A549 (cell line): Measurements from ENCODE around the gene MEGF9.
"Not testable (repeated sequence)": the region's sequence is repeated elsewhere in the genome, so short reads cannot be mapped to it uniquely, and the experiment has no call there.

Experiments
- CHD4 ChIP-seq: fragments of 200-600 bp; sonication (generic); IDR thresholded peaks from 2 replicates; pipeline ENCODE4 v1.6.1; 2016; ENCODE audit warnings: antibody characterized with exemption, mild to moderate bottlenecking, borderline replicate concordance
- CTCF ChIP-seq: fragments of >200 bp; sonication (Bioruptor Twin); formaldehyde crosslinking; IDR thresholded peaks from 3 replicates; pipeline ENCODE4 v1.5.1; 2016
- EP300 ChIP-seq, 2 experiments: fragments of >200 bp; sonication (Bioruptor Twin); formaldehyde crosslinking; IDR thresholded peaks; 2 replicates in 1 of 2; 3 replicates in 1 of 2; pipeline ENCODE4 v1.6.1; 2016 to 2017
- HOXA7 ChIP-seq: fragments of 250-450 bp; sonication (Bioruptor Pico); IDR thresholded peaks from 2 replicates; pipeline ENCODE4 v1.5.0; 2020; ENCODE audit warnings: mild to moderate bottlenecking, moderate library complexity
- KDM5A ChIP-seq: fragments of 200-600 bp; sonication (generic); IDR thresholded peaks from 2 replicates; pipeline ENCODE4 v1.6.1; 2016; ENCODE audit warnings: antibody characterized with exemption, mild to moderate bottlenecking
- POLR2A ChIP-seq: IDR thresholded peaks from 2 replicates; pipeline ENCODE4 v1.6.1; 2012; ENCODE audit warnings: mild to moderate bottlenecking, low read length
- POLR2AphosphoS2 ChIP-seq: conservative IDR thresholded peaks from 2 replicates; pipeline ENCODE4 v1.6.1; 2012; ENCODE audit warnings: low read length, improper control_type of control experiment, inconsistent platforms
- REST ChIP-seq: fragments of 200-600 bp; sonication (generic); IDR thresholded peaks from 2 replicates; pipeline ENCODE4 v1.6.1; 2016; ENCODE audit warnings: antibody characterized with exemption, mild to moderate bottlenecking, moderate library complexity
- RFX5 ChIP-seq: fragments of 450-650 bp; IDR thresholded peaks from 2 replicates; pipeline ENCODE4 v1.7.1; 2014; ENCODE audit warnings: antibody characterized with exemption, mild to moderate bottlenecking, moderate library complexity
- SMC3 ChIP-seq: fragments of >200 bp; sonication (Bioruptor Twin); formaldehyde crosslinking; IDR thresholded peaks from 3 replicates; pipeline ENCODE4 v1.6.1; 2018; ENCODE audit warnings: inconsistent platforms
- USF2 ChIP-seq: fragments of 450-650 bp; IDR thresholded peaks from 2 replicates; pipeline ENCODE4 v1.6.1; 2014; ENCODE audit warnings: antibody characterized with exemption

GRCh38 chr9:120746366-120746765 is 32.1 kb upstream of the MEGF9 start:
- TF ChIP-seq CTCF; CHD4; SMC3; POLR2AphosphoS2; REST; USF2; EP300 (IDR thresholded peaks at IDR 0.05); HOXA7; POLR2A; RFX5; KDM5A: not testable (repeated sequence)
